ENCODE data around the gene SAPCD2. TPM values are rescaled to one million over a fixed set of nuclear protein-coding genes. Genes with fewer than 3 reads are reported as not detected.

SAPCD2 gene
- total RNA-seq, 4 donors from 2014 or later = 0.27 to 1.0 (median 0.72) TPM

DNA sequence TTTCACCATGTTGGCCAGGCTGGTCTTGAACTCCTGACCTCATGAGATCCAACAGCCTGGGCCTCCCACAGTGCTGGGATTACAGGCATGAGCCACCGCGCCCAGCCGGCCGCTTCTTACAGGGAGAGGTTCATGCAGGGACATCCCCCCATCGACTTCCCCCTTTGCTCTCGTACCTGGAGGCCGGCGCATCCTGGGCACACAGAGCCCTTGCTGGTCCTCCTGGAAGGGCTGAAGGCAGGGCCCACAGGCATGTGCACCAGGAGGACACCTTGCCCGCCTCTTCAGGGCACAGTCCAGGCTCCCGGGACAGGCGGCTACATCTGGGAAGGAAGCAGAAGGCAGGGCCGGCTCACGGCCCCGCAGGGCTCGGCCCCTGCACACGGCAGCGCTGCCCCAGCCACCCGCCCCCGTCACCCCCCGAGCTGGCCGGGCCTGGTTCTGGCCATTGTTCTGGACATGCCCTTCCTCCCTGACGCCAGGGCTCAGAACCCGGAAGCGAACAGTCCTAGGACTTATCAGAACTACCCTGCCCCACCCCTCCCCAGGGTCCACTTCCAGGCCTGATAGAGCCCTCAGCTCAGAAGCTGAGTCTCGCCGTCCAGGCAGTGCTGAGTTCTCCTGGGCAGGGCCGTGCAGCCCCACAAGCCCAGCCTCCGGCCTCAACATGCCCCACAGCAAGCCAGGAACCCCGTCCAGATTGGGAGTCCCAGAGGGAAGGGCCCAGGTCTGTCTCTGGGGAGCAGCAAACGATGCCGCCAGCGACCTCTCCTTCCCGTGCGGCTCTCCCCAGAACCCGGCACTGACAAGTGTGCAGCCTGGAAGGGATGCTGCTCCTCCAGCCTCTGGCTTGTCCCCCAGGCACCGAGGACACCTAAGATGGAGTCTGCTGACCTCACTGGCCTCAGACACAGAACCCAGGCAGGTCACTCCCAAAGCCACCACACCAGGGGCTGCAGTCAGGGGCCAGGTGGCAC lies 27.3 kb downstream of the SAPCD2 start:
- Histone ChIP-seq H3K4me3 (replicated peaks in 1 of 3) (no peak overlapping the region), H3K9me3 (no peaks in the 10 kb centered on the region), H3K27ac (peak overlapping the region in 1 of 3 donors; percentile 48), H3K27me3 (peaks cover 5% of the 10 kb centered on the region), H3K36me3 (peaks cover 0 to 8% of the 10 kb centered on the region in 2 donors), H3K4me1 (peaks cover 6 to 19% of the 10 kb centered on the region in 2 donors)
- TF ChIP-seq, protein P1, sequence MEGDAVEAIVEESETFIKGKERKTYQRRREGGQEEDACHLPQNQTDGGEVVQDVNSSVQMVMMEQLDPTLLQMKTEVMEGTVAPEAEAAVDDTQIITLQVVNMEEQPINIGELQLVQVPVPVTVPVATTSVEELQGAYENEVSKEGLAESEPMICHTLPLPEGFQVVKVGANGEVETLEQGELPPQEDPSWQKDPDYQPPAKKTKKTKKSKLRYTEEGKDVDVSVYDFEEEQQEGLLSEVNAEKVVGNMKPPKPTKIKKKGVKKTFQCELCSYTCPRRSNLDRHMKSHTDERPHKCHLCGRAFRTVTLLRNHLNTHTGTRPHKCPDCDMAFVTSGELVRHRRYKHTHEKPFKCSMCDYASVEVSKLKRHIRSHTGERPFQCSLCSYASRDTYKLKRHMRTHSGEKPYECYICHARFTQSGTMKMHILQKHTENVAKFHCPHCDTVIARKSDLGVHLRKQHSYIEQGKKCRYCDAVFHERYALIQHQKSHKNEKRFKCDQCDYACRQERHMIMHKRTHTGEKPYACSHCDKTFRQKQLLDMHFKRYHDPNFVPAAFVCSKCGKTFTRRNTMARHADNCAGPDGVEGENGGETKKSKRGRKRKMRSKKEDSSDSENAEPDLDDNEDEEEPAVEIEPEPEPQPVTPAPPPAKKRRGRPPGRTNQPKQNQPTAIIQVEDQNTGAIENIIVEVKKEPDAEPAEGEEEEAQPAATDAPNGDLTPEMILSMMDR (IDR thresholded peaks at IDR 0.05) = no peak
- TF ChIP-seq POLR2A (IDR thresholded peaks at IDR 0.05) = no peak
- 71 to 80% methylated on average over 7 to 11 of the region's 36 CpGs for WGBS, 2 donors
- intact Hi-C loops (cut with DNase I) = no loop called here
- DNase-seq = no peak

DNA sequence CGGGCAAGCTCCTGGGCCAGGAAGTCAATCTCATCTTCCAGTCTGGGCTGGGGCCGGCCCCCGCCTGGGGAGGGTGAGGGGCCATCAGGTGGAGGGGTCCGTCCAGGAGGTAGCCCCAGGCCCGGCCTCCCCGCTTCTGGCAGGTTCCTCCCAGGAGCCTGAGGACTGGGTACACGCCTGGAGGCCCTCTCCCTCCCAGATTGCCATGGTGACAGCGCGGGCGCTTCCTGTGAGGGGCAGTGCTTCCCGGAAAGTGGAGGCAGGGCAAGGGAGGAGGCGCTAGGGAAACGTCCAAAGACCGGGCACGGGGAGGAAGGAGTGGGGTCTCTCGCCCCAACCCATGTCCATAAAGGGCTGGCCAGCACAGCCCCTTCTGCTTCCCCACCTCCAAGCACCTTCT lies 29.2 kb downstream of the SAPCD2 start:
- intact Hi-C loops (cut with DNase I) = no loop called here
- no peak overlapping the region for H3K27ac ChIP-seq
- peaks cover 2 to 15% of the 10 kb centered on the region in 2 donors for H3K4me1 ChIP-seq
- no peak for DNase-seq
- H3K36me3 ChIP-seq = peaks cover 0 to 8% of the 10 kb centered on the region in 2 donors
- H3K27me3 ChIP-seq = no peaks in the 10 kb centered on the region
- 59 to 80% methylated on average over 1 to 12 of the region's 16 CpGs for WGBS, 2 donors
- TF ChIP-seq, protein P1 (IDR thresholded peaks at IDR 0.05) = no peak
- no peak for TF ChIP-seq POLR2A (IDR thresholded peaks at IDR 0.05)
- H3K4me3 ChIP-seq (replicated peaks in 1 of 3) = no peak overlapping the region
- no peaks in the 10 kb centered on the region for H3K9me3 ChIP-seq

DNA sequence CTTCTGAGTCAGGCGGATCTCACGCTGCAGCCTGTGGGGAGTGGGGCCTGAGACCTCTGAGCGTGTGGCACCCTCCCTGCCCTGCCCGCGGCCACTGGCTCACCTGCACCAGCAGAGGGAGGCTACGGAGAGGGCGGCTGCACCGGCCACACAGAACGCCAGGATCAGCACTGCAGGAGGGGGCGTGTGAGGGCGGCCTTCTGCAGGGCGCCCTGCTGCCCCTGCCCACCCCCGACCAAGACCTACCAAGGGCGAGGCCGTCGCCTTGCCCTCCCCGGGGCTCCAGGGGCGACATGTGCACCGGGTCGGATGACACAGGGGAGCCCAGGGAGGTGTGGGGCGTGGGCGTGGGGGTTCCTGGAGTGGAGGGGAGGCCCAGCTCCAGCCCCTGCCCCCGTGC lies 29.8 kb downstream of the SAPCD2 start:
- intact Hi-C loops (cut with DNase I) = no loop called here
- Histone ChIP-seq H3K27me3 (no peaks in the 10 kb centered on the region), H3K4me1 (peaks cover under 1 to 17% of the 10 kb centered on the region in 2 donors), H3K9me3 (no peaks in the 10 kb centered on the region), H3K36me3 (peaks cover 0 to 8% of the 10 kb centered on the region in 2 donors), H3K27ac (no peak overlapping the region), H3K4me3 (replicated peaks in 1 of 3) (no peak overlapping the region)
- TF ChIP-seq, protein P1 (IDR thresholded peaks at IDR 0.05) = no peak
- no peak for TF ChIP-seq POLR2A (IDR thresholded peaks at IDR 0.05)
- DNase-seq = no peak
- WGBS, 2 donors = 88 to 89% methylated on average over 12 to 22 of the region's 23 CpGs

DNA sequence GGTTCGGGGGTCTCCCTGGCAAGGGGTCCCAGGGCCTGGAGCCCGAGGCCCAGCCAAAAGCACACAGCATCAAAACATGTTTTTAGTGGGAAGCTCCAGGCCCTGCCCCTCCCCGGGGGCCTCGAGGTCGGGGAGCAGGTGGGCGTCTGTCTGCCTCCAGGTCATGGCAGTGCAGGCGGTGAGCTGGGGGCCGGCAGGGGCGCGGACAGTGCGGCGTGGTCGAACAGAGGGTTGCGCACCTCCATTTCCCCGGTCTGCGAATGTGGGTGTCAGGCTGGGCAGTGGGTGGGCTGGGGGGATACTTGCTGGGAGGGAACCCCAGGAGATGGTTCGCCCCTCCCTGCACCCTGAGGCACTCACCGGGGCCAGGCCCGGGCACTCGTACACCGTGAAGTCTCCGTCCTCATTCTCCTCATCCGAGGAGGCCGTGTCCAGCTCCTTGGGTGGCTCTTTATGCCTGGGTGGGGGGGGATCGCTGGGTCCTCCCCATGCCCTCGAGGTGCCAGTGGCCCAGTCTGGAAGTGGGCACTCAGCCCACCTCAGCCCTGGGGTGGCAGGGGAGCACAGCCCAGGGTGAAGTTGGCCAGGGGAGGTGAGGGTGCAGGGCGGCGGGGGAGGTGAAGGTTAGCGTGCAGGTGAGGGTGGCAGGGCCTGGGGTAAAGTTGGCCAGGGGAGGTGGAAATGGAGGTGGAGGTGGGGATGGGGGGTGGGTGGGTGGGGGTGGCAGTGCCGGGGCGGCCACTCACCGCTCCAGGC lies 30.6 kb downstream of the SAPCD2 start:
- Histone ChIP-seq H3K27me3 (no peaks in the 10 kb centered on the region), H3K9me3 (no peaks in the 10 kb centered on the region), H3K4me1 (peaks cover 9 to 17% of the 10 kb centered on the region in 2 donors), H3K27ac (no peak overlapping the region), H3K36me3 (peaks cover 0 to 8% of the 10 kb centered on the region in 2 donors), H3K4me3 (replicated peaks in 1 of 3) (no peak overlapping the region)
- intact Hi-C loops (cut with DNase I) = loop anchor here (10.0 kb wide), 1 partner anchor 195 kb away; the partner anchor contains the start of genes AJM1 and PHPT1
- DNase-seq = no peak
- TF ChIP-seq POLR2A (IDR thresholded peaks at IDR 0.05) = no peak
- TF ChIP-seq, protein P1 (IDR thresholded peaks at IDR 0.05) = no peak
- WGBS, 2 donors = 89 to 91% methylated on average over 22 to 27 of the region's 32 CpGs
